ENCODE measurements around the gene GDA.
"Not testable (repeated sequence)": the region's sequence is repeated elsewhere in the genome, so short reads cannot be mapped to it uniquely, and the experiment has no call there.

GDA gene

GRCh38 chr9:72274441-72274840 lies 125.2 kb downstream of the GDA start:
- DNase-seq (ENCODE audit: low read depth in 3 of 3, low spot score in 1 of 3), result no peak

- no peak for DNase-seq (ENCODE audit: low read depth in 3 of 3, low spot score in 1 of 3)
These were observed 125.7 kb downstream of the GDA start for GRCh38 chr9:72274916-72275315.

GRCh38 chr9:72276429-72276828 lies 127.2 kb downstream of the GDA start:
- DNase-seq (ENCODE audit: low read depth in 3 of 3, low spot score in 1 of 3), result no peak

GRCh38 chr9:72278959-72279358 lies 129.7 kb downstream of the GDA start:
- DNase-seq (ENCODE audit: low read depth in 3 of 3, low spot score in 1 of 3), result no peak

- DNase-seq (ENCODE audit: low read depth in 3 of 3, low spot score in 1 of 3), result peak; percentile 30 to 59 (median 34)
These were observed 131.8 kb downstream of the GDA start for GRCh38 chr9:72280913-72281500.

GRCh38 chr9:72289401-72289800 lies 140.2 kb downstream of the GDA start:
- DNase-seq (ENCODE audit: low read depth in 3 of 3, low spot score in 1 of 3), result no peak

- no peak for DNase-seq (ENCODE audit: low read depth in 3 of 3, low spot score in 1 of 3)
These were observed 141.1 kb downstream of the GDA start for GRCh38 chr9:72290311-72290710.

GRCh38 chr9:72291576-72291975 lies 142.3 kb downstream of the GDA start:
- DNase-seq (ENCODE audit: low read depth in 3 of 3, low spot score in 1 of 3), result not testable (repeated sequence)

- DNase-seq (ENCODE audit: low read depth in 3 of 3, low spot score in 1 of 3), result no peak
These were observed 143.0 kb downstream of the GDA start for GRCh38 chr9:72292256-72292682.

GRCh38 chr9:72292874-72293607 lies 143.8 kb downstream of the GDA start:
- DNase-seq (ENCODE audit: low read depth in 3 of 3, low spot score in 1 of 3), result no peak

- no peak for DNase-seq (ENCODE audit: low read depth in 3 of 3, low spot score in 1 of 3)
These were observed 145.7 kb downstream of the GDA start for GRCh38 chr9:72294936-72295335.

GRCh38 chr9:72297516-72297915 lies 148.3 kb downstream of the GDA start:
- DNase-seq (ENCODE audit: low read depth in 3 of 3, low spot score in 1 of 3), result no peak

GRCh38 chr9:72299017-72299603 lies 149.9 kb downstream of the GDA start:
- DNase-seq (ENCODE audit: low read depth in 3 of 3, low spot score in 1 of 3), result no peak

- DNase-seq (ENCODE audit: low read depth in 3 of 3, low spot score in 1 of 3), result no peak
These were observed 151.6 kb downstream of the GDA start for GRCh38 chr9:72300873-72301272.
